Activated T-helper 1 cell treated with anti-CD3 and anti-CD28 coated beads, Interleukin-2, amount 50 U/mL, for 16 hours (primary cell): ENCODE data around the gene HOXC11.

ENCODE experiments used
- DNase-seq, 2 donors: peaks; one replicate each; pipeline ENCODE4 v3.0.0-alpha.2; 2020; ENCODE audit warnings: low read depth in 1 of 2, low spot score in 1 of 2

Gene HOXC11

GRCh38 chr12:53942467-53942997 is 30.4 kb upstream of the HOXC11 start:
- DNase-seq, result no peak

GRCh38 chr12:53944209-53944608 is 28.7 kb upstream of the HOXC11 start:
- no peak for DNase-seq

GRCh38 chr12:53944907-53945847 is 27.7 kb upstream of the HOXC11 start:
- no peak for DNase-seq

GRCh38 chr12:53947743-53948142 is 25.2 kb upstream of the HOXC11 start:
- no peak for DNase-seq

- DNase-seq, result no peak
These were observed 24.0 kb upstream of the HOXC11 start for GRCh38 chr12:53948650-53949593.

- DNase-seq, result no peak
These were observed 23.1 kb upstream of the HOXC11 start for GRCh38 chr12:53949631-53950436.

- no peak for DNase-seq
These were observed 22.5 kb upstream of the HOXC11 start for GRCh38 chr12:53950437-53950773.

- DNase-seq, result no peak
These were observed 21.9 kb upstream of the HOXC11 start for GRCh38 chr12:53950789-53951576.

GRCh38 chr12:53951577-53952334 is 21.2 kb upstream of the HOXC11 start:
- DNase-seq, result no peak

GRCh38 chr12:53952335-53952694 is 20.6 kb upstream of the HOXC11 start:
- DNase-seq, result no peak

- no peak for DNase-seq
These were observed 19.8 kb upstream of the HOXC11 start for GRCh38 chr12:53952871-53953734.

- DNase-seq, result no peak
These were observed 18.9 kb upstream of the HOXC11 start for GRCh38 chr12:53953831-53954693.

GRCh38 chr12:53954694-53955035 is 18.3 kb upstream of the HOXC11 start, which contains the start of gene HOXC12:
HOXC12 (plus strand) TSS chr12:53954903; CDS start chr12:53954930, 27 bp downstream.
- no peak for DNase-seq

GRCh38 chr12:53955036-53955775 is 17.7 kb upstream of the HOXC11 start:
- DNase-seq, result no peak

GRCh38 chr12:53955776-53956250 is 17.1 kb upstream of the HOXC11 start:
- no peak for DNase-seq

- DNase-seq, result no peak
These were observed 16.6 kb upstream of the HOXC11 start for GRCh38 chr12:53956251-53956887.
